ENCODE measurements around the gene DBN1. TPM values are rescaled to one million over a fixed set of nuclear protein-coding genes. Genes with fewer than 3 reads are reported as not detected.
A peak's percentile ranks its signal among the peaks of the same experiment; 100 is the strongest.

The DBN1 gene
- total RNA-seq, 4 donors from 2014 or later, result 10.1 to 201 (median 17.4) TPM

DNA sequence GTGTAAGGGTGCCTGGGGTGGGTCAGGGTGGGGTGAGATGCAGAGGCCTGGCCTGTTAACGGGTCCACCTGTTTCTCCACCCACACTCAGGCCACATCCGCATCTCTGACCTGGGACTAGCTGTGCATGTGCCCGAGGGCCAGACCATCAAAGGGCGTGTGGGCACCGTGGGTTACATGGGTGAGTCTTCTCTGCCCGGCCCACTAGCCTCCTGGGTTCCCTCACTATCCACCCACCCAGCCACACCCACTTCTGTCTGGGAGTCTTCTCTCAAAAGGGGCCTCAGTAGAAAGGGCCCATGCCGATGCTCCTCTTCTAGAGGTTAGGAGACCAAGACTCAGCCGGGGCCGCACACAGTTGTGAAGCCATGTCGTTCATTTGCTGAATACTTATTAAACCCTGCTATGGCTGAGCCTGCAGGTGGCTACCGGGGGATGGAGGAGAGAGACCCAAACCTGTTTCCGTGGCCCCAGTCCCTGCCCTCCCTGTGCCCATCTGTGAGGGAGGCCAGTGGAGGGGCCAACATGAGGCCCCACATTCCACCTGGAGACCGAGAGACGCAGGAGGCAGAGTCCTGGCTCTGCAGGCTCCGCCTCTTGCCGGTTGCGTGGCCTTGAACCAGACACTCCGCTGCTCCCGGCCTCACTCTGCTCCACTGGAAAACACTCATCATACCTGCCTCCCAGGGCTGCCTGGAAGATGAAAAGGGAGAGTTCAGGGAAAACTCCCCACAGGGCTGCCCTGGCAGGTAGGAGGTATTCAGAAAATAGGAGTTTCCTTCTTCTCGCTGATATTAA, 38.3 kb downstream of the DBN1 start:
- in situ Hi-C loops (cut with MboI; ENCODE audit: low pct_ligation_motif_present in 1 of 4, low pct_unique_long_range_greater_than_20kb in 1 of 4, low sequenced_read_pairs in 3 of 4), result no loop called here
- WGBS, 2 donors (ENCODE audit: low coverage in 1 of 2), result 91 to 100% methylated on average over 1 to 19 of the region's 20 CpGs
- DNase-seq, result no peak
- no peak for TF ChIP-seq POLR2AphosphoS5 (IDR thresholded peaks at IDR 0.05)
- no peak for TF ChIP-seq EP300 (IDR thresholded peaks at IDR 0.05; ENCODE audit: low read depth)
- TF ChIP-seq, protein P1, sequence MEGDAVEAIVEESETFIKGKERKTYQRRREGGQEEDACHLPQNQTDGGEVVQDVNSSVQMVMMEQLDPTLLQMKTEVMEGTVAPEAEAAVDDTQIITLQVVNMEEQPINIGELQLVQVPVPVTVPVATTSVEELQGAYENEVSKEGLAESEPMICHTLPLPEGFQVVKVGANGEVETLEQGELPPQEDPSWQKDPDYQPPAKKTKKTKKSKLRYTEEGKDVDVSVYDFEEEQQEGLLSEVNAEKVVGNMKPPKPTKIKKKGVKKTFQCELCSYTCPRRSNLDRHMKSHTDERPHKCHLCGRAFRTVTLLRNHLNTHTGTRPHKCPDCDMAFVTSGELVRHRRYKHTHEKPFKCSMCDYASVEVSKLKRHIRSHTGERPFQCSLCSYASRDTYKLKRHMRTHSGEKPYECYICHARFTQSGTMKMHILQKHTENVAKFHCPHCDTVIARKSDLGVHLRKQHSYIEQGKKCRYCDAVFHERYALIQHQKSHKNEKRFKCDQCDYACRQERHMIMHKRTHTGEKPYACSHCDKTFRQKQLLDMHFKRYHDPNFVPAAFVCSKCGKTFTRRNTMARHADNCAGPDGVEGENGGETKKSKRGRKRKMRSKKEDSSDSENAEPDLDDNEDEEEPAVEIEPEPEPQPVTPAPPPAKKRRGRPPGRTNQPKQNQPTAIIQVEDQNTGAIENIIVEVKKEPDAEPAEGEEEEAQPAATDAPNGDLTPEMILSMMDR (IDR thresholded peaks at IDR 0.05), result no peak
- no peak for TF ChIP-seq POLR2A (IDR thresholded peaks at IDR 0.05)
- no peak overlapping the region for H3K4me3 ChIP-seq
- no peak overlapping the region for H3K27ac ChIP-seq
- no peaks in the 10 kb centered on the region for H3K27me3 ChIP-seq
- peaks cover 13 to 15% (median 14%) of the 10 kb centered on the region in 4 donors for H3K4me1 ChIP-seq
- H3K36me3 ChIP-seq, result peaks cover 0 to 41% (median 25%) of the 10 kb centered on the region in 4 donors
- intact Hi-C loops (cut with DNase I; ENCODE audit: low total_unique reads), result no loop called here
- no peaks in the 10 kb centered on the region for H3K9me3 ChIP-seq

DNA sequence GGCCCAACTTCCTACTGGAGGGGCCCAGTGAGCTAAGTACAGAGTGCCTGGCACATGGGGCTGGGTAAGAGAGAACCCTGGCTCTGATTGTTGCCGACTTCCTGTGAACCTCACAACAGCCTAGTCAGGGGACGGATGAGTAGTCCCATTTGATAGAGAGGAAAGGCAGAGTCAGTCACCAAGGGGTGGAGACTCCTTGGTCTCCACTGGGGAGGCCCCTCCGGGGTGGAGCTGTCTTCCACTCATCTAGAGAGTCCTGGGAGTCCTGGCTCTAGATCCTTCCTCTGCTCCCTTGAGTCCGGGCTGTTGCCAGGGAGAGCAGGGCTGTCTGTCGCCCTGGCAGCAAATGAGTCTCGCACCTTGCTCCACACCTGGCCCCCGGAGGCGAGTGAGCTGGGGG, 39.0 kb downstream of the DBN1 start:
- Histone ChIP-seq H3K36me3 (peaks cover 0 to 41% (median 25%) of the 10 kb centered on the region in 4 donors), H3K27me3 (no peaks in the 10 kb centered on the region), H3K4me1 (peaks cover 13 to 20% (median 17%) of the 10 kb centered on the region in 4 donors), H3K27ac (no peak overlapping the region), H3K9me3 (no peaks in the 10 kb centered on the region), H3K4me3 (no peak overlapping the region)
- in situ Hi-C loops (cut with MboI; ENCODE audit: low pct_ligation_motif_present in 1 of 4, low pct_unique_long_range_greater_than_20kb in 1 of 4, low sequenced_read_pairs in 3 of 4) (no loop called here), intact Hi-C loops (cut with DNase I; ENCODE audit: low total_unique reads) (no loop called here)
- TF ChIP-seq POLR2AphosphoS5 (IDR thresholded peaks at IDR 0.05) (no peak), POLR2A (IDR thresholded peaks at IDR 0.05) (no peak), EP300 (IDR thresholded peaks at IDR 0.05; ENCODE audit: low read depth) (no peak)
- TF ChIP-seq, protein P1 (IDR thresholded peaks at IDR 0.05), result no peak
- 95% methylated on average over 7 of the region's 8 CpGs; no CpG with 5 or more reads in 1 of the 2 donors for WGBS, 2 donors (ENCODE audit: low coverage in 1 of 2)
- no peak for DNase-seq

GRCh38 chr5:177433658-177434217, 39.7 kb downstream of the DBN1 start:
- no peaks in the 10 kb centered on the region for H3K9me3 ChIP-seq
- no peak for DNase-seq
- no peak overlapping the region for H3K27ac ChIP-seq
- WGBS, 2 donors (ENCODE audit: low coverage in 1 of 2), result 93% methylated on average over 29 of the region's 29 CpGs; no CpG with 5 or more reads in 1 of the 2 donors
- peaks cover 0 to 41% (median 25%) of the 10 kb centered on the region in 4 donors for H3K36me3 ChIP-seq
- H3K4me3 ChIP-seq, result no peak overlapping the region
- intact Hi-C loops (cut with DNase I; ENCODE audit: low total_unique reads), result no loop called here
- peaks cover 13 to 21% (median 18%) of the 10 kb centered on the region in 4 donors for H3K4me1 ChIP-seq
- TF ChIP-seq EP300 (IDR thresholded peaks at IDR 0.05; ENCODE audit: low read depth) (no peak), POLR2A (IDR thresholded peaks at IDR 0.05) (no peak), POLR2AphosphoS5 (IDR thresholded peaks at IDR 0.05) (no peak)
- TF ChIP-seq, protein P1 (IDR thresholded peaks at IDR 0.05), result no peak
- in situ Hi-C loops (cut with MboI; ENCODE audit: low pct_ligation_motif_present in 1 of 4, low pct_unique_long_range_greater_than_20kb in 1 of 4, low sequenced_read_pairs in 3 of 4), result no loop called here
- no peaks in the 10 kb centered on the region for H3K27me3 ChIP-seq

DNA sequence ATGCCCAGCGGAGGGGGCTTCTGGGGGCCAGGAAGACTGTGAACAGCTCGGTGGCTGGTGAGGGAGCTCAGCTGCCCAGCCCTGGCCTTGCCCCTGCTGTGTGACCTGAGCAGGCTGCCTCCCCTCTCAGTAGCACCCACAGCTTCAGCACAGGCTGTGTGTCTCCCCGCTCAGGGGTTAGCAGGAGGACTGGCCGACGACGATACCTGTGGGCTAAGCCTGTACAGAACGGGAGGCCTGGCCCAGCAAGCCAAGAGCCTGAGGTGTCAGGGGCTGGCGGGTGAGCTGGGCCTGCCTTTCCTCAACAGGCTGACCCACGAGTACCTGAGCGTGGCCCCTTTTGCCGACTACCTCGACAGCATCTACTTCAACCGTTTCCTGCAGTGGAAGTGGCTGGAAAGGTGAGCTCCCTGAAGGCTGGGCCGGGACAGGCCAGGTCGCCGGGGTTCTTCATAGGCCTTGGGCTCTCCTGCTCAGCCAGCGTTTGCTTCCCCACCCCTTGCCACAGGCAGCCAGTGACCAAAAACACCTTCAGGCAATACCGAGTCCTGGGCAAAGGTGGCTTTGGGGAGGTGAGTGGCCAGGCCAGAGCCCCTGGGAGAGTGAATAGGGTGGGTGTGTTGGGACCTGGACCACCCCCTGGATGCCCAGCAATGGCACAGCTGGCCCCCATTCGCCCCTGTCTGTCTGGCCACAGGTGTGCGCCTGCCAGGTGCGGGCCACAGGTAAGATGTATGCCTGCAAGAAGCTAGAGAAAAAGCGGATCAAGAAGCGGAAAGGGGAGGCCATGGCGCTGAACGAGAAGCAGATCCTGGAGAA, 40.4 kb downstream of the DBN1 start:
- peak overlapping the region in 2 of 4 donors; percentile 90 to 95 for H3K27ac ChIP-seq
- H3K36me3 ChIP-seq, result peaks cover 0 to 41% (median 25%) of the 10 kb centered on the region in 4 donors
- no peaks in the 10 kb centered on the region for H3K27me3 ChIP-seq
- H3K9me3 ChIP-seq, result no peaks in the 10 kb centered on the region
- 94% methylated on average over 25 of the region's 25 CpGs; no CpG with 5 or more reads in 1 of the 2 donors for WGBS, 2 donors (ENCODE audit: low coverage in 1 of 2)
- H3K4me3 ChIP-seq, result no peak overlapping the region
- DNase-seq, result no peak
- in situ Hi-C loops (cut with MboI; ENCODE audit: low pct_ligation_motif_present in 1 of 4, low pct_unique_long_range_greater_than_20kb in 1 of 4, low sequenced_read_pairs in 3 of 4) (no loop called here), intact Hi-C loops (cut with DNase I; ENCODE audit: low total_unique reads) (no loop called here)
- H3K4me1 ChIP-seq, result peaks cover 19 to 28% (median 22%) of the 10 kb centered on the region in 4 donors
- TF ChIP-seq, protein P1 (IDR thresholded peaks at IDR 0.05), result no peak
- no peak for TF ChIP-seq EP300 (IDR thresholded peaks at IDR 0.05; ENCODE audit: low read depth)

All from transverse colon (tissue), 4 donors.